GOT3 (cell line): Measurements from ENCODE around the gene ITGA5.
"Not testable (repeated sequence)": the region's sequence is repeated elsewhere in the genome, so short reads cannot be mapped to it uniquely, and the experiment has no call there.

Source experiments
- DNase-seq: peaks from one replicate; lab custom pipeline; 2025; ENCODE audit warnings: mixed read lengths; lab: John Stamatoyannopoulos, UW

Gene ITGA5

GRCh38 chr12:54371328-54372112 is 47.5 kb downstream of the ITGA5 start:
- no peak for DNase-seq

DNA sequence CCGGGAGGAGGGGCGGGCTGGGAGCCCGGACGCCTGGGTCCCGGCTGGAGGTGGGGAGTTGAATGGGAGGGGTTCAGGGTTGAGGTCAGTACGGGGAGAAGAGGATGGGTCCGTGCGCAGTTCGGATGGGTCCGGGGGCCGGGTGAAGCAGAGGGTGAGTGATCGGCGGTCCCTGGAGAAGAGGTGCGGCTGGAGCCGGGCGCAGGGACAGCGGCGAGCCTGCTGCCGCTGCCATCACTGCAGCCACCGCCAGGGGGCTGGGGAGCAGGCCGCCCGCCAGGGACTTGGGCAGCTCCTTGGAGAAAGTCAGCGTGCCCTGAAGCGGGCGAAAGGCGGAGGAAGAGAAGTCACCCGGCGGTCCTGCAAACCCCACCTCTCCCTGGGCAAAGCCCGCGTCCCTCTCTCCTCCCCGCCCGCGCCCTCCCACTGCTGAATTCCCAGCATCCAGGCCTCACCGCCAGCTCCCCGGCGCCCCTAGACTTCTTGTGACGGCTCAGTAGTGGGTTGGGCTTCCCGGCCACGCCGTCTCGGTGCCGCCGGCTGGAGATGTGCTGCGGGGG is 48.8 kb downstream of the ITGA5 start:
- DNase-seq = no peak

DNA sequence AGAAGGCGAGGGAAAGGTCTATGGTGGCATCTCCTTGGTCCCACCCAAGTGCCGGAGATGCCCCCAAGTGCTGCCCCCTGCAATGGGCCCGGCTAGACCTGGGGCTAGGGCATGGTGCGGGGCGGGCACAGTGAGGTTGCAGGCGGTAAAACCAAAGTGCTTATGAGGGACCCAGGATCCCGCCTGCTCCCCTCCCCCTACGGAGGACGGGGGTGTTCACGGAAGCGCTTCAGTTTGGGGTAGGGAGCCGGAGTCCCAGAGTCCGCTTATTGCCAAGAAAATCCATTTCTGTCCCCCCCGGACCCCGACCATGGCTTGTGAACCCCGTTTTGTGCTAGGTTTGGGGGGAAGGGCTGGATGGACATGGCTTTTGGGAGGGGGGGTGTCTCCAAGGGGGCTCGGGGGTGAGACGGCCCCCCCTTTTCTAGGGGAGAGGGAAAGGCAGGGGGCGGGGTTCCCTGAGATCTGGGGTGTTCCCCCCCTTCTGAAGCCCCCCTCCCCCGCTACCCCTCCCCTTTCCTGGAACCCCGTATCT is 49.4 kb downstream of the ITGA5 start:
- no peak for DNase-seq

DNA sequence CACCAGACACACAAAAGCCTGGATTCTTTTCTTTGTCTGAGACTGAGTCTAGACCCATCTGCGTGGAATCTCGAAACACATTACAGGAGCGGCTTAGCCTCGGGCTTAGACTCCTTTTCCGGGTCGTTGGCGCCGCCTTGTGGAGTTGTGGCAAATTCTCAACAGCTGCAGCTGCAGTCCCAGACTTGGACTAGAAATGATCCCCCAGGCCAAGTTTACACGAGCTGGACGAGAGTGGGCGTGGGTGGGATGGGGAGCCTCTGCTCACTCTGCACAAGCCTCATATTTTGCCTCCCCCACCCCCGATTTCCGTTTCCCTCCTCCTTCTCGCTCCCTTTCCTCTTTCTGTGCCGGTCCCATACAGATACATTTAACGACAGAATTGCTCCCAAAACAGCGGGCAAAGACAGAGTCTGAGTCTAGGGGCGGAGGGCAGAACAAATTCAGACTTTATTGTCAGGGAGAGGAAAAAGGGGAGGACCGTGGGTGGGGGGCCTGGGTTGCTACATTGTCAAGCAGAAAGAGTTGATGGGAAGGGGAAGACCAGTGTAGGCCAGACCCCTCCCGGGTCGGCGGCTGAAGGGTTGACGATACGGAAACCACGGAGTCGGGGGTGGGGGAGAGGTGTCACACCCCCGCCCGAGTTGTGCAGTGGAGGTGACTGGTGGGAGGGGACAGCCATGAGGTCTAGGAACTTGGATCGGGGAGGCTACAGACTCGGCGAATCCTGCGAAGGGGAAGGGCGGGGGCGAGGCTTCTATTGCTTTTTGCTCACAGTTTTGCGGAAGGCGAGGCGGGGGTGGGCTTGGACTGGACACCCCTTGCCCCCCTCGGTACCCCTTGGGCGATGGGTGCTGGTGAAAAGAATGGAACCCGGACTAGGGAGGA is 50.1 kb downstream of the ITGA5 start:
- DNase-seq = peak; percentile 41

DNA sequence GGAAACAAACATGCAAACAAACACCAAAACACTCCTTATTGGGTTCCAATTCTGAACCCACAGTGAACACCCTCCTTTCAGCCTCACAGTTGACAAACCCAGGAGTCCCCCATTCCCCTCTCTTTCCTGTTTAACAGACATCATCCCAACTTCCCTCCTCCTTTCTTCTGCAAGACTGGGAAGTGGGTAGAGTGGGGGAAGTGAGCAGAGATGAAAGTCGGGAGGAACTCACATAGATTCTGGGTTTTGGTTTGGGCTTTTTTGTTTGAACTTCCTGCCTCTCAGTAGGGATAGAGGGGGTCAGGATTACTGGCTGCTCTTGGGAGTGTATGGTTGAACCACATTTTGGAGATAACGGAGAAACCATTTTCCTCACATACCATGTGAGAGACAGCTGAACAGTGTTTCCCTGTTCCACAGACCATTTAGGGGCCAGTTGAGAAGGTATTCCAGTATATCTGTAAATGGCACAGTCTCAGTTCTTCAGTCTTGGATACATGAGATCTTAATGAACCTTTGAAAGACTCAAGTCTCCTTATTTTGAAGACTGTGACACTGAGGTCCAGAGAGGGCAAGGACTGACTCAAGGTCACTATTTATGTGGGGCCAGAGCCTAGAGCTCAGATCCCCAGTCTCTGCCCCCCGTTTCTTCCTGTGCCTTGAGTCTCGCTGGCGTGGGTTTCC is 50.9 kb downstream of the ITGA5 start:
- no peak for DNase-seq

GRCh38 chr12:54364413-54364812 is 54.7 kb downstream of the ITGA5 start, which contains the start of gene GPR84:
Gene GPR84, minus strand, starts transcription at chr12:54364486. Its CDS starts 635 bp downstream, at chr12:54363851.
- no peak for DNase-seq

DNA sequence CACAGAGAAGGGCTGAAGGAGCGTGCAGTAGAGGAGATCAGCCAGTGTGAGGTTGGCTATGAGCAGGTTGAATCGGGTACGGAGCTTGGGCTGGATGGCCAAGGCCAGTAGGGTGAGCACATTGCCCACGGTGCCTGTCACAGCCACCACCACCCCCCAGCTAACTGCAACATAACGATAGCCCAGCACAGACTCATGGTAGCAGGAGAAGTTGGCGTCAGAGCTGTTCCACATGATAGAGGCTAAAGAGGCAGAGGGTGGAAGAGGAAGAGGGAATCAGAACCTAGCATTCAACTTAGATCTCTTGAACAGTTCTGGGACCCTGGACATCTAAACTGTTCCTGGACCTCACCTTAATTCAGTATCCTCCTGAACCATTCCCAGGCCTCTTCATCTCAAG is 55.4 kb downstream of the ITGA5 start:
- no peak for DNase-seq

DNA sequence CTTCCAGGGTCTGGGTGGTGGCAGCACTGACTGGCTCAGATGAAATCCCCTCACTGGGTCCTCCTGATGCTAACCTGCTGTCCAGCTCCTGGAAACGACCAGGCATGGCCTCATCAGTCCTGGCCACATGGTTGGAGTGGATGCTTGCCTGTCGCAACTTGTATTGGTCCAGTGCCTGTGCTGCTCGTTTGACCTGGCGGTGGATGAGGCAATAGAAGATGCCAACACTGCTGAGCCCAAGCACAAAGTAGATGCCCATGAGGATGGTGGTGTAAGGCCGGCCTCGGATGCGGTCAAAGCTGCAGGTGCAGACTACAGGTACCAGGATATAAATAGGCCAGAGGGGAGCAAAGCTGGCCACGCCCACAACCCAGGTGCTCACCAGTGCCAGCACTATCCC is 56.0 kb downstream of the ITGA5 start:
- DNase-seq = no peak

- DNase-seq = no peak
Observed at GRCh38 chr12:54360717-54361456, 58.2 kb downstream of the ITGA5 start.

DNA sequence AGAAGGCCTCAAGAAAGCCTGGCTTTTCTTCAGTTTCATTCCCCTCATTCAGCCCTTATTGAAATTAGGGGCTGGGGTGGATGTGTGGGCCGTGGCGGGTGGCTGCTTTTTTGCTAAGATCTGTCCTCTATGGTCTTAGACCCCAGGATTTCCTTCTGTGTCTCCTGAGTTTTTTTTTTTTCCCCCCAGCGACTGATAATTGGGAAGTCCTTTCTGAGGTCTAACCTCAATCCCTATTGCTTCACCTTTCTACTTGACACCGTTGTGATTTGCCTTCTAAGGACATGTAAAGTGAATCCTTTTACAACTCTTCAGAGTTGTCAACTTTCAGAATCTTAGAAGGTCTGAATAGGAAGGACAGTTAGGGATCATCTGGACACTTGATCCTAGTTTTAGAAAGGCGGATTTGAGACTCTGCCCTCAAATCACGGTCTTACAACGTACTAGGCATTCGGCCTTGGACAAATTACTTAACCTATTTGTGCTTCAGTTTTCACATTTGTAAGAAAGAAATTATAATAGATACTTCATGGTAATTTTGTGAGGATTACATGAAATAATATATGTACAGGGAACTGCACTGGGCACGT is 59.2 kb downstream of the ITGA5 start:
- DNase-seq = no peak

- DNase-seq = peak; percentile 66
Observed at GRCh38 chr12:54358945-54359761, 59.9 kb downstream of the ITGA5 start.

GRCh38 chr12:54358191-54358944 is 60.7 kb downstream of the ITGA5 start:
- DNase-seq = no peak

- DNase-seq = no peak
Observed at GRCh38 chr12:54357506-54358190, 61.4 kb downstream of the ITGA5 start.

DNA sequence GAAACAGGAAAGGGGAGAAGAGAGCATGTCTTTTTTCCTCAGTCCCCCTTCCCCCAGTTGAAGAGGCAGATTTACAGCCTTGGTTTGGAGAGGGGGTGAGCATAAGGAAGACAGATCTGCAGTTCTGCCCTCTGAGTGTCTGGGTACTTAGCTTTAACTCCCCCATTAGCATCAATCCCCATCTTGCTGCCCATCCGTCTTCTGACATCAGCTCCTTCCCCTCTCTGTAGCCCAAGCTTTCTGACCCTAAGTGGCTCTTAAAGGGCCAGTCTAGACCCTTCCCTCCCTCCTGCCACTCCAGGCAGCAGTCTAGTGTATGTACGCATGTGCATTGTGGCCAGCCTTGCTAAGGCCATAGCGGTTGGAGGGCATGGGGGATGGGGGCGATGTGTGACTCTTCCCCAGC is 62.1 kb downstream of the ITGA5 start:
- no peak for DNase-seq

DNA sequence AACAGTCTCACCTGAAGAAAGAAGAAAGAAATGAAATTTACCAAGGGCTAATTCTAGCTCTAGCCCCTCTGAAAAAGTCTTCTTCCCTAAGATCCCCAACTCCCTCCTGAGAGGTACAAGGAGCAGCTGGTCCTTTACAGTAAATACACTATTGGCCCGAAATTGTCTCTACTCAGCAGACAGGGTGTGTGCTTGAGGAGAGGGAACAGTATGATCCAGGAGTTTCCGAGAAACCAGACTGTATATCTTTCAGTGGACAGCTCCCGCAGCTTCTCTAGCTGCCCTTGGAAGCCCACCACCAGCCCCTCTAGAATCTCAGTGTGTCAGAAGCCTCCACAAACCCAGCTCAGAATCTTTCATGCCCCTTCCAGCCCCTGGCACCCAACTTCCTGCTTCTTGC is 62.8 kb downstream of the ITGA5 start:
- DNase-seq = no peak

DNA sequence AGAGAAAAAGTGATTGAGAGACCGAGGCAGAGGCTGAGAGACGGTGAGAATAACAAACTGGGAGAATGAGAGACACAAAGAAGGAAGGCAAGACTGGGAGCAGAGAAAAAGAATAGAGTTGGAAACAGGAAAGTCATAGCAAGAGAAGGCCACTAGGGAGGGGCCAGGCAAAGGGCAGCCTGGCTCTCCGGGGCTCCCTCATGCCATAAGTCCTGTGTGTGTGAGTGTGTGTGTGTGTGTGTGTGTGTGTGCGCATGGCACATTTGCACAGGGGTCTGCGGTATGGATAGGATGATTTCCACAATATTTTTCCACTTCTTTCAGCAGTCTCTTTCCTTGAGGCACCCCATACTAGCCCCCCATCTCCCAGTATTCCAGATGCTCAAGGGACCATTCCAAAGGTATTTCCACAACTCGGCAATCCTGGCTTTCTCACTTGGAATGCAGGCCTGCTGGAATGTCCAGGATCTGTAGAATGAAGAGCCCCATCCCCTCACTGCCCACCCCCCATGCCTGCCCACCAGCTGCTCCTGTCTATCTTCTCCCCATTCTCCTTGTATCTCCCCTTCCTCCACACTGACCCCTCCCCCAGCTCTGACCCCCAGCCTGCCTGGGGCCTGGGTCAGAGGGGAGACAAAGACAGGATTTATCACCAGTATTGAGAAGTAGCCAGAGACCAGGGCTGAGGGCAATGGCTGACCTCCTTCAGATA is 63.8 kb downstream of the ITGA5 start:
- DNase-seq = no peak

DNA sequence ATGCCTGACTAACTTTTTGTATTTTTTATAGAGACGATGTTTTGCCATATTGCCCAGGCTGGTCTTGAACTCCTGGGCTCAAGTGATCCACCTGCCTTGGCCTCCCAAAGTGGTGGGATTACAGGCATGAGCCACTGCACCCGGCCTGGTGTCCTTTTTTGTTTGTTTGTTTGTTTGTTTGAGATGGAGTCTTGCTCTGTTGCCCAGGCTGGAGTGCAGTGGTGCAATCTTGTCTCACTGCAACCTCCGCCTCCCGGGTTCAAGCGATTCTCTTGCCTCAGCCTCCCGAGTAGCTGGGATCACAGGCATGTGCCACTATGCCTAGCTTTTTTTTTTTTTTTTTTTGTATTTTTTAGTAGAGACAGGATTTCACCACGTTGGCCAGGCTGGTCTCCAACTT is 64.8 kb downstream of the ITGA5 start:
- DNase-seq = not testable (repeated sequence)
